Measurements from ENCODE around the gene ZNF606. TPM values are rescaled to one million over a fixed set of nuclear protein-coding genes. Genes with fewer than 3 reads are reported as not detected.
A peak's percentile ranks its signal among the peaks of the same experiment; 100 is the strongest.
"Not testable (repeated sequence)": the region's sequence is repeated elsewhere in the genome, so short reads cannot be mapped to it uniquely, and the experiment has no call there.

Gene ZNF606
- total RNA-seq, 2 experiments from 2014 or later = 9.6 to 9.7 TPM

- peaks cover 32% of the 10 kb centered on the region for H3K9me3 Mint-ChIP-seq
- ChIA-PET POLR2A (no interaction called here), CTCF (no interaction called here)
- H3K36me3 Mint-ChIP-seq (ENCODE audit: low read depth) = peaks cover 11% of the 10 kb centered on the region
- no peaks in the 10 kb centered on the region for H3K27me3 Mint-ChIP-seq
- no peak for DNase-seq
- H3K4me3 Mint-ChIP-seq = no peak overlapping the region
- H3K4me1 Mint-ChIP-seq = no peaks in the 10 kb centered on the region
- H3K27ac Mint-ChIP-seq = no peak overlapping the region
Observed at GRCh38 chr19:58034477-58034793, 31.8 kb upstream of the ZNF606 start.

- H3K27me3 Mint-ChIP-seq = no peaks in the 10 kb centered on the region
- peak within 1 kb of the TSS; percentile 30 for H3K27ac Mint-ChIP-seq
- H3K4me1 Mint-ChIP-seq = no peaks in the 10 kb centered on the region
- CTCF ChIA-PET = no interaction called here
- peaks cover 33% of the 10 kb centered on the region for H3K9me3 Mint-ChIP-seq
- H3K4me3 Mint-ChIP-seq = peak within 1 kb of the TSS; percentile 8
- peaks cover 11% of the 10 kb centered on the region for H3K36me3 Mint-ChIP-seq (ENCODE audit: low read depth)
- POLR2A ChIA-PET = no interaction called here
- no peak for DNase-seq
Observed at GRCh38 chr19:58033741-58034476, 31.3 kb upstream of the ZNF606 start, which contains the start of gene ZSCAN1. Gene ZSCAN1 (plus strand): TSS chr19:58034025. CDS start chr19:58037837, 3,812 bp downstream.

- Mint-ChIP-seq H3K27me3 (no peaks in the 10 kb centered on the region), H3K36me3 (ENCODE audit: low read depth) (peaks cover 9% of the 10 kb centered on the region), H3K4me3 (no peak overlapping the region), H3K27ac (no peak overlapping the region), H3K4me1 (no peaks in the 10 kb centered on the region), H3K9me3 (peaks cover 40% of the 10 kb centered on the region)
- no peak for DNase-seq
- ChIA-PET CTCF (no interaction called here), POLR2A (no interaction called here)
Observed at GRCh38 chr19:58024661-58025060, 22.0 kb upstream of the ZNF606 start.

- Mint-ChIP-seq H3K27me3 (no peaks in the 10 kb centered on the region), H3K4me3 (no peak overlapping the region), H3K27ac (no peak overlapping the region), H3K4me1 (no peaks in the 10 kb centered on the region), H3K36me3 (ENCODE audit: low read depth) (peaks cover 6% of the 10 kb centered on the region), H3K9me3 (peaks cover 40% of the 10 kb centered on the region)
- no peak for DNase-seq
- CTCF ChIA-PET = no interaction called here
- POLR2A ChIA-PET = no interaction called here
Observed at GRCh38 chr19:58022283-58022660, 19.7 kb upstream of the ZNF606 start.

- no peak for DNase-seq
- ChIA-PET POLR2A (no interaction called here), CTCF (no interaction called here)
- no peak overlapping the region for H3K4me3 Mint-ChIP-seq
- no peaks in the 10 kb centered on the region for H3K4me1 Mint-ChIP-seq
- H3K27ac Mint-ChIP-seq = no peak overlapping the region
- peaks cover 6% of the 10 kb centered on the region for H3K36me3 Mint-ChIP-seq (ENCODE audit: low read depth)
- peaks cover 43% of the 10 kb centered on the region for H3K9me3 Mint-ChIP-seq
- no peaks in the 10 kb centered on the region for H3K27me3 Mint-ChIP-seq
Observed at GRCh38 chr19:58021541-58022282, 19.1 kb upstream of the ZNF606 start.

- Mint-ChIP-seq H3K4me3 (no peak overlapping the region), H3K36me3 (ENCODE audit: low read depth) (peaks cover 5% of the 10 kb centered on the region), H3K9me3 (peaks cover 43% of the 10 kb centered on the region), H3K27ac (no peak overlapping the region), H3K4me1 (no peaks in the 10 kb centered on the region), H3K27me3 (no peaks in the 10 kb centered on the region)
- ChIA-PET POLR2A (no interaction called here), CTCF (no interaction called here)
- DNase-seq = no peak
Observed at GRCh38 chr19:58020129-58020528, 17.5 kb upstream of the ZNF606 start.

- ChIA-PET CTCF (no interaction called here), POLR2A (no interaction called here)
- Mint-ChIP-seq H3K36me3 (ENCODE audit: low read depth) (peaks cover 11% of the 10 kb centered on the region), H3K4me1 (peaks cover under 1% of the 10 kb centered on the region), H3K4me3 (no peak overlapping the region), H3K27me3 (no peaks in the 10 kb centered on the region), H3K9me3 (peaks cover 56% of the 10 kb centered on the region), H3K27ac (no peak overlapping the region)
- DNase-seq = no peak
Observed at GRCh38 chr19:58014141-58014540, 11.5 kb upstream of the ZNF606 start.

GRCh38 chr19:58010507-58010906 is 7.9 kb upstream of the ZNF606 start:
- Mint-ChIP-seq H3K4me3 (no peak overlapping the region), H3K27me3 (no peaks in the 10 kb centered on the region), H3K4me1 (peaks cover 4% of the 10 kb centered on the region), H3K27ac (no peak overlapping the region), H3K9me3 (peaks cover 64% of the 10 kb centered on the region), H3K36me3 (ENCODE audit: low read depth) (peaks cover 36% of the 10 kb centered on the region)
- CTCF ChIA-PET = interaction anchor here (0.6 kb wide), 1 partner anchor 570 kb away, joined by 4 read pairs; no protein-coding TSS in a partner anchor
- POLR2A ChIA-PET = no interaction called here
- no peak for DNase-seq

- peaks cover 64% of the 10 kb centered on the region for H3K9me3 Mint-ChIP-seq
- ChIA-PET CTCF (no interaction called here), POLR2A (no interaction called here)
- peaks cover 4% of the 10 kb centered on the region for H3K4me1 Mint-ChIP-seq
- H3K27ac Mint-ChIP-seq = no peak overlapping the region
- peak overlapping the region; percentile 60 for H3K4me3 Mint-ChIP-seq
- peak; percentile 69 for DNase-seq
- no peaks in the 10 kb centered on the region for H3K27me3 Mint-ChIP-seq
- H3K36me3 Mint-ChIP-seq (ENCODE audit: low read depth) = peaks cover 43% of the 10 kb centered on the region
Observed at GRCh38 chr19:58009666-58010301, 7.2 kb upstream of the ZNF606 start.

GRCh38 chr19:58009301-58009665 is 6.7 kb upstream of the ZNF606 start:
- H3K4me3 Mint-ChIP-seq = peak overlapping the region; percentile 60
- H3K27me3 Mint-ChIP-seq = no peaks in the 10 kb centered on the region
- no peak for DNase-seq
- peaks cover 64% of the 10 kb centered on the region for H3K9me3 Mint-ChIP-seq
- H3K27ac Mint-ChIP-seq = no peak overlapping the region
- CTCF ChIA-PET = no interaction called here
- H3K4me1 Mint-ChIP-seq = peaks cover 8% of the 10 kb centered on the region
- POLR2A ChIA-PET = no interaction called here
- H3K36me3 Mint-ChIP-seq (ENCODE audit: low read depth) = peaks cover 48% of the 10 kb centered on the region

- H3K27me3 Mint-ChIP-seq, H3K4me3 Mint-ChIP-seq, CTCF ChIA-PET, H3K27ac Mint-ChIP-seq, DNase-seq, POLR2A ChIA-PET: not testable (repeated sequence)
- Mint-ChIP-seq H3K9me3 (peaks cover 66% of the 10 kb centered on the region), H3K4me1 (peaks cover 11% of the 10 kb centered on the region), H3K36me3 (ENCODE audit: low read depth) (peaks cover 52% of the 10 kb centered on the region)
Observed at GRCh38 chr19:58008877-58009276, 6.3 kb upstream of the ZNF606 start.

- peaks cover 60% of the 10 kb centered on the region for H3K36me3 Mint-ChIP-seq (ENCODE audit: low read depth)
- no peaks in the 10 kb centered on the region for H3K27me3 Mint-ChIP-seq
- CTCF ChIA-PET = no interaction called here
- peaks cover 57% of the 10 kb centered on the region for H3K9me3 Mint-ChIP-seq
- no peak for DNase-seq
- no peak overlapping the region for H3K27ac Mint-ChIP-seq
- POLR2A ChIA-PET = no interaction called here
- no peak overlapping the region for H3K4me3 Mint-ChIP-seq
- peaks cover 20% of the 10 kb centered on the region for H3K4me1 Mint-ChIP-seq
Observed at GRCh38 chr19:58007285-58007684, 4.7 kb upstream of the ZNF606 start.

- Mint-ChIP-seq H3K9me3 (peaks cover 58% of the 10 kb centered on the region), H3K4me3 (peak overlapping the region; percentile 77), H3K36me3 (ENCODE audit: low read depth) (peaks cover 88% of the 10 kb centered on the region), H3K27ac (peak overlapping the region; percentile 77), H3K4me1 (peaks cover 30% of the 10 kb centered on the region), H3K27me3 (no peaks in the 10 kb centered on the region)
- ChIA-PET POLR2A (interaction anchor here (0.7 to 2.5 kb wide), 14 partner anchors 12 to 762 kb away, joined by 3 to 17 read pairs (median 5); partner anchors contain the start of genes ZNF134, ZNF256, ZNF274 and ZNF329), CTCF (interaction anchor here (0.7 to 1.2 kb wide), 3 partner anchors 147 to 517 kb away, joined by 3 to 5 read pairs (median 3); partner anchors contain the start of genes ZNF329 and ZNF416)
- no peak for DNase-seq
Observed at GRCh38 chr19:58003174-58003828, 681 bp upstream of the ZNF606 start.

All from activated CD4-positive, alpha-beta memory T cell treated with anti-CD3 and anti-CD28 coated beads, Interleukin-2, amount 10 ng/mL, durations not matched to agents 7 days and 5 days (primary cell).